Stomach (tissue), 4 donors: ENCODE measurements around the gene MYO16.

ENCODE experiments used
- CTCF ChIP-seq, 7 experiments: fragments of 450-650 bp in 4 of 7; fragments of 200-600 bp in 3 of 7; sonication (generic) in 3 of 7; IDR thresholded peaks; one replicate each; pipeline ENCODE4 v1.5.1; 2016 to 2019; ENCODE audit warnings: antibody characterized with exemption in 7 of 7, control low read depth in 2 of 7, mild to moderate bottlenecking in 1 of 7
- EP300 ChIP-seq: sonication (generic); formaldehyde crosslinking; IDR thresholded peaks from one replicate; pipeline ENCODE4 v1.6.1; 2017; ENCODE audit warnings: antibody characterized with exemption
- POLR2A ChIP-seq, 4 donors: fragments of 450-650 bp; IDR thresholded peaks; one replicate each; pipeline ENCODE4 v1.6.1; 2016; ENCODE audit warnings: antibody characterized with exemption in 4 of 4, control low read depth in 2 of 4, mild to moderate bottlenecking in 1 of 4, moderate library complexity in 1 of 4

DNA sequence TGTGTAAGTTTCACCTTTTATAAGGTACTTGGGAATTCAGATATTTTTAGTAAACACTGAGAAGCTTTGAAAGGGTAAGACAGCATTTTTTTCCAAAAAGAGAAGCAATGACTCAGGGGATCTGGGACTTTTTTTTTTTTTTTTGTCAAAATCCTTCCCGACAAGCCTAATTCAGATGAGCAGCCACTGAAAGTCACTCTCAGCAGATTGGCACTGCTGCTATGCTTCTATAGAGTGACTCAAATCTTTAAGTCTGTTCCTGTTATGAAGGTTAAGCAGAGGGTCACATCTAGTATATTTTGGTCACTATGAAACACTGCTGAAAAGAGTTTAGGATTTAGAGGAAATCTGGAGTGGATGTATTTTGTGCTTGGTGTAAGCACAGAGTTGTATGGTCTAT is 571.1 kb downstream of the MYO16 start:
- TF ChIP-seq EP300, result no peak
- no peak for TF ChIP-seq CTCF (IDR thresholded peaks at IDR 0.05)
- TF ChIP-seq POLR2A (IDR thresholded peaks at IDR 0.05), result no peak
